ENCODE measurements around the gene PDS5B. TPM values are rescaled to one million over a fixed set of nuclear protein-coding genes. Genes with fewer than 3 reads are reported as not detected.

PDS5B gene
- total and polyA plus RNA-seq, 2 of the 8 experiments (the other 6 are each of a cell fraction or from before 2014, with no cell fraction given), result 5.5 to 54.6 TPM

DNA sequence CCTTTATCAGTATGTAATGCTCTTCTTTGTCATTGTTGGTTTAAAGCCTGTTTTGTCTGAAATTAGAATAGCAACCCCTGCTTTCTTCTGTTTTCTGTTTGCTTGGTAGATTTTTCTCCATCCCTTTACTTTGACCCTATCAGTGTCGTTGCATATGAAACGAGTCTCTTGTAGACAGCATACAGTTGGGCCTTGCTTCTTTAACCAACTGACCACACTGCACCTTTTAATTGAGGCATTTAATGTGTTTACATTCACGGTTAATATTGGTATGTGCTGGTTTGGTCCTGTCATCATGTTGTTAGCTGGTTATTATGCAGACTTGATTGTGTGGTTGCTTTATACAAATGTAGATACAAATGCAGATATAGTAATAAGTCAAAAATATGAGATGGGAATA, 71.1 kb downstream of the PDS5B start:
- H3K27me3 ChIP-seq (replicated peaks in 1 of 4; ENCODE audit: control insufficient read depth in 3 of 4, extremely low read depth in 1 of 4, insufficient read depth in 3 of 4, low read length in 3 of 4), result no peaks in the 10 kb centered on the region
- 89% methylated on average over 3 of the region's 3 CpGs; no CpG with 5 or more reads in 1 of the 2 experiments for WGBS, 2 experiments (ENCODE audit: extremely low coverage in 1 of 2, insufficient coverage in 1 of 2, insufficient read length in 1 of 2, insufficient replicate concordance in 2 of 2, low coverage in 1 of 2, low lambda C conversion rate in 2 of 2, missing lambda C conversion rate in 1 of 2)
- H3K4ac ChIP-seq (replicated peaks; ENCODE audit: insufficient read length, low read depth, low read length), result no peak overlapping the region
- no peak overlapping the region for H4K8ac ChIP-seq (ENCODE audit: extremely low read depth, insufficient read depth, low read length)
- H3K23ac ChIP-seq (ENCODE audit: insufficient read length), result no peak overlapping the region
- no peak overlapping the region for H2AFZ ChIP-seq (ENCODE audit: low read length)
- no peak for DNase-seq (ENCODE audit: low read depth in 1 of 2, low spot score in 2 of 2)
- no peak overlapping the region for H3K4me3 ChIP-seq (ENCODE audit: extremely low read depth in 1 of 4, insufficient read depth in 2 of 4, low read depth in 3 of 4, low read length in 4 of 4)
- ChIA-PET CTCF (ENCODE audit: partially characterized antibody) (interaction anchor here (1.8 to 2.2 kb wide), 2 partner anchors 10 to 12 kb away, joined by 4 to 12 read pairs; no protein-coding TSS in a partner anchor), POLR2A (ENCODE audit: partially characterized antibody) (no interaction called here)
- no peak overlapping the region for H3K27ac ChIP-seq (ENCODE audit: low read depth, low read length)
- H2BK120ac ChIP-seq (replicated peaks; ENCODE audit: low read depth, low read length), result no peak overlapping the region
- H4K91ac ChIP-seq (replicated peaks; ENCODE audit: insufficient read length, low read length), result no peak overlapping the region
- no peak overlapping the region for H3K4me2 ChIP-seq (ENCODE audit: insufficient read depth in 1 of 2, low read depth in 2 of 2, low read length in 2 of 2)
- no peak overlapping the region for H2BK12ac ChIP-seq (ENCODE audit: low read depth, low read length)
- peaks cover 0 to 41% of the 10 kb centered on the region in 2 experiments; a peak in 2 of 4 replicates for H3K79me2 ChIP-seq (ENCODE audit: control insufficient read depth in 1 of 2, insufficient read depth in 2 of 2, low read length in 2 of 2)
- H3K23me2 ChIP-seq (ENCODE audit: low read depth, low read length), result no peaks in the 10 kb centered on the region
- peaks cover 0 to 8% (median 1%) of the 10 kb centered on the region in 4 experiments; a peak in 2 of 8 replicates for H3K36me3 ChIP-seq (ENCODE audit: control insufficient read depth in 2 of 4, insufficient read depth in 4 of 4, low read length in 3 of 4)
- no peaks in the 10 kb centered on the region for H3K79me1 ChIP-seq (ENCODE audit: low read depth, low read length)
- no peak overlapping the region for H3K14ac ChIP-seq (ENCODE audit: insufficient read length)
- 0 out of 4 replicates have a peak, but pooled peaks cover 0 to 3% of the 10 kb centered on the region in 2 experiments for H3K9me3 ChIP-seq (ENCODE audit: insufficient read depth in 2 of 2, low read depth in 1 of 2, low read length in 1 of 2)
- H3K9ac ChIP-seq (replicated peaks in 1 of 4; ENCODE audit: extremely low read depth in 1 of 4, low read depth in 3 of 4, low read length in 3 of 4), result no peak overlapping the region
- H2BK20ac ChIP-seq (ENCODE audit: low read length), result no peak overlapping the region
- H3K56ac ChIP-seq (replicated peaks; ENCODE audit: insufficient read length, low read depth, low read length), result no peak overlapping the region
- no peak overlapping the region for H2BK5ac ChIP-seq (ENCODE audit: low read depth, low read length)
- no peak overlapping the region for H3K18ac ChIP-seq (ENCODE audit: extremely low read depth, low read length)
- H3K4me1 ChIP-seq (replicated peaks in 1 of 4; ENCODE audit: control insufficient read depth in 3 of 4, insufficient read depth in 4 of 4, low read length in 3 of 4), result no peaks in the 10 kb centered on the region
- H2BK15ac ChIP-seq (ENCODE audit: low read length), result no peak overlapping the region
- no peak overlapping the region for H4K5ac ChIP-seq (ENCODE audit: insufficient read length, low read depth, low read length)
- FAIRE-seq, result no peak
- H2AK5ac ChIP-seq (ENCODE audit: low read depth, low read length), result no peak overlapping the region
- H4K20me1 ChIP-seq (replicated peaks in 1 of 2; ENCODE audit: control insufficient read depth in 1 of 2, insufficient read depth in 2 of 2, low read length in 2 of 2), result no peaks in the 10 kb centered on the region

Measured in H1 (cell line).